Measurements from ENCODE around the gene GMCL1.
"Not testable (repeated sequence)": the region's sequence is repeated elsewhere in the genome, so short reads cannot be mapped to it uniquely, and the experiment has no call there.

The GMCL1 gene

DNA sequence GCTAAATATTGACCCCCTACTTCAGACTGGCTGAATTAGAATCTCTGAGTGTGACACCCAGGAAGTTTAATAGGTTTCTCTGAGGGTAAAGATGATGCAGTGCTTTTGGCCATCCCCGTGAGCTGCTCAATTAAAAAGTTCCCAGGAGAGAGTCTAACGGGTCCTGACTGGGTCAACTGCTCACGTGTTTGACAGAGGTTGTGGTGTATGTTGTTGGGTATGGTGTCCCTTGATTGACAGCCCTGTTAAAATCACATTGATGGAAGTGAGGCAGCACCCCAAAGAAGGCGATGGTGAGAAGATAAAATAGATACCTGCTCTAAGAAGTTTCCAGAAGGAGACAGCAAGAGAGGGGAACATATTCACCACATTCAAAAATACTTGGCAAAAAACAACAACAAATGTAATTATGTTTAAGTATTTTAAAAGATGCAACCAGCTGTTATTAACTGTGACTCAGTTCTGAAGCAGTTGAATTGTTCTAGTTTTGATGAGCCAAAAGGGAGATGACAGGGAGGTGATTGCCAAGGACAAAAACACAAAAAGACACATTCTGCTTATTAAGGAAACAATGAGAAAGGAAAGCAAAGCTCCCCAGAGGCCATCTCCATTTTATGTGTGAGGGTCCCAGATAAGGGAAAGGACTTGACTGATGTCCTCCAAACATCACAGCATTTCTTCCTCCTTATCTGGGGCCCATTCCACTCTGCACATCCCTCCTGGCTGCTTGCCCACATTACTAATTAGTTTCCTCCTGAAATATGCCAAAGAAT lies 11.5 kb upstream of the GMCL1 start:
- no peak for DNase-seq (ENCODE audit: low read depth)
- H3K4me3 ChIP-seq (ENCODE audit: low read depth, low read length), result no peak overlapping the region
- TF ChIP-seq, protein P1, sequence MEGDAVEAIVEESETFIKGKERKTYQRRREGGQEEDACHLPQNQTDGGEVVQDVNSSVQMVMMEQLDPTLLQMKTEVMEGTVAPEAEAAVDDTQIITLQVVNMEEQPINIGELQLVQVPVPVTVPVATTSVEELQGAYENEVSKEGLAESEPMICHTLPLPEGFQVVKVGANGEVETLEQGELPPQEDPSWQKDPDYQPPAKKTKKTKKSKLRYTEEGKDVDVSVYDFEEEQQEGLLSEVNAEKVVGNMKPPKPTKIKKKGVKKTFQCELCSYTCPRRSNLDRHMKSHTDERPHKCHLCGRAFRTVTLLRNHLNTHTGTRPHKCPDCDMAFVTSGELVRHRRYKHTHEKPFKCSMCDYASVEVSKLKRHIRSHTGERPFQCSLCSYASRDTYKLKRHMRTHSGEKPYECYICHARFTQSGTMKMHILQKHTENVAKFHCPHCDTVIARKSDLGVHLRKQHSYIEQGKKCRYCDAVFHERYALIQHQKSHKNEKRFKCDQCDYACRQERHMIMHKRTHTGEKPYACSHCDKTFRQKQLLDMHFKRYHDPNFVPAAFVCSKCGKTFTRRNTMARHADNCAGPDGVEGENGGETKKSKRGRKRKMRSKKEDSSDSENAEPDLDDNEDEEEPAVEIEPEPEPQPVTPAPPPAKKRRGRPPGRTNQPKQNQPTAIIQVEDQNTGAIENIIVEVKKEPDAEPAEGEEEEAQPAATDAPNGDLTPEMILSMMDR (IDR thresholded peaks at IDR 0.05; ENCODE audit: low read depth, low read length, missing control alignments), result no peak

DNA sequence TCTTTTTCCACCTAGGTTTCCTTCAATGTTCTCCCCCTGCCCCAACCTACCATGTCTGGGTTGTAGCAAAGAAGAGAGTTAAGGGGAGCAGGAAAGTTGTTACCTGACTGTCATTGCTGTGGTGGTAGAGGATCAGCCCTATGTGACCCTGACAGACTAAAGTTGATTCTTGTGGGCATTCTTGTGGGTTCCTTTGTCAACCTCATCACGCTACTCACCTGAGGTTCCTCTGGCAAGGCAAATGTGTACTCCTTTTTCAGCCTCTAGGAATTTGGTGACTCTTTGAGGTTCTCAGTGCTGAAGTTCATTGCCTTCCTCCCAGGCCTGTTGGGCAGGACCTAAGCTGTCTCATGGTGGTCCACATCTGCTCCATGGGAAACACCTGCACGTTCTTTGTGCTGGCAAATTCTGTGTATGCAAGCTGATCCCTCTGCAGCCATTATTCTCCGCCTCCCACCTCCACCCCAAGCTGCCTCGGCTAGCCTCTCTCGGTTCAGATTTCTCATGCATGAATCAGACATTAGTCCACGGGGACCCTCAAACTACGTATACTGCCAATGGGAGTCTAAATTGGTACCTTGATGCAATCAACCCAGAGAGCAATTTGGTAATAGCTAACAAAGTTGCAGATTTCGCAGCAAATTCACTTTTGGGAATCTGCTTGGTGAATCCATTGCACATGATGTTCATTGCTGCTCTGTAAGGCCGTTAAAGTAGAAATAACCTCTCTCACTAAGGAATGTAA lies 1.5 kb upstream of the GMCL1 start:
- no peak for DNase-seq (ENCODE audit: low read depth)
- TF ChIP-seq, protein P1 (IDR thresholded peaks at IDR 0.05; ENCODE audit: low read depth, low read length, missing control alignments), result no peak

DNA sequence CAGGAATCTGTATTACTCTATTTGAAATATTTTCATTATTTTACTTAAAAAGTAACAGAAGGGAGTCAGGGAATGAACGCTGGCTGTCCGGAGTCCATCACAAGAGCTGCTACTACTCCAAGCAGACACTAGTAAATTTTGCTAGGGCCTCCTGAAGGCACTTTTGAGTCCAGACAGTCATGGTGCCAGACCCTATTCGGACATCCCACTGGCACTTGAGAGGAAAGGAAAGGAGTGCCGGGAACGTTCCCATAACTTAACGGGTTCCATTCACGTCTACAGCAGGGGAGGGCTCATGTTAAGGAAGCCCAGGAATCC lies 563 bp upstream of the GMCL1 start:
- TF ChIP-seq, protein P1 (IDR thresholded peaks at IDR 0.05; ENCODE audit: low read depth, low read length, missing control alignments), result no peak
- peak overlapping the region; percentile 68 for H3K4me3 ChIP-seq (ENCODE audit: low read depth, low read length)
- DNase-seq (ENCODE audit: low read depth), result no peak

More for the DNA sequence above, 1.5 kb upstream of the GMCL1 start:
- no peak overlapping the region for H3K4me3 ChIP-seq (ENCODE audit: low read depth, low read length)

GRCh38 chr2:69830045-69830905 lies 815 bp downstream of the GMCL1 start:
- DNase-seq (ENCODE audit: low read depth), result no peak
- TF ChIP-seq, protein P1 (IDR thresholded peaks at IDR 0.05; ENCODE audit: low read depth, low read length, missing control alignments), result no peak
- peak overlapping the region; percentile 68 for H3K4me3 ChIP-seq (ENCODE audit: low read depth, low read length)

GRCh38 chr2:69830906-69831241 lies 1.4 kb downstream of the GMCL1 start:
- H3K4me3 ChIP-seq (ENCODE audit: low read depth, low read length), result peak overlapping the region; percentile 68
- not testable (repeated sequence) for DNase-seq (ENCODE audit: low read depth)

DNA sequence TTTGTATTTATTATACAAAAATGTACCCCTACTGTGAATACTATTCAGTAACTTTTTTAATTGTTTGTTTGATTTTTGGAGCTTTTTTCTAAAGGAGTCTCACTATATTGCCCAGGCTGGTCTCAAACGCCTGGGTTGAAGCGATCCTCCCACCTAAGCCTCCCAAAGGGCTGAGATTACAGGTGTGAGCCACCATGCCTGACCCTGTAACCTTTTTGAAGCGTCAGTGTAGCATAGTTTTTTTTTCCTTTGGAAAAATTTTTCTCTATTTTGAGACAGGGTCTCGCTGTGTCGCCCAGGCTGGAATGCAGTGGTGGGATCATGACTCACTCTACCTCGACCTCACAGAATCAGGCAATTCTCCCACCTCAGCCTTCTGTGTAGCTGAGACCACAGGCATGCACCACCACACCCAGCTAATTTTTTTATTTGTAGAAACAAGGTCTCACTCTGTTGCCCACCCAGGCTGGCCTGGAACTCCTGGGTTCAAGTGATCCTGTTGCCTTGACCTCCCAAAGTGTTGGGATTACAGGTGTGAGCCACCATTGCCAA lies 2.0 kb downstream of the GMCL1 start:
- TF ChIP-seq, protein P1 (IDR thresholded peaks at IDR 0.05; ENCODE audit: low read depth, low read length, missing control alignments), result no peak
- no peak for DNase-seq (ENCODE audit: low read depth)
- H3K4me3 ChIP-seq (ENCODE audit: low read depth, low read length), result no peak overlapping the region

DNA sequence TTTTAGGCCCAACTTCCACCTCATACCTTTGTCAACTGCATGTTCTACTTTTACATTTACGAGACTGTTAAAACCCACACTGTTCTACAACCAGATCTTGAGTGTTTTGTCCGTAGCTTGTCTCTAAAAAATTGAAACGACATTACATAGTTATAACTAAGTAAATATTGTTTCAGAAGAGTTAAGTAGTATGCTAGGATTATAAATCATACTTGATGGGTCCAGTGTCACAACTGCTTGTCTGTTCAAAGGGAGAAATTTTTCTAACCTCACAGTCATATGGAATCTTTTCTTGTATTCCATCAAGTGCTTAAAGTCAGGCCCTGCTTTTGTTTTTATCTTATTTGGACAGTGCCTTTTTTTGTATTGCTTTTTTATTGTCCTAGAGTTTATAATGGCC lies 4.3 kb downstream of the GMCL1 start:
- TF ChIP-seq, protein P1 (IDR thresholded peaks at IDR 0.05; ENCODE audit: low read depth, low read length, missing control alignments), result no peak
- DNase-seq (ENCODE audit: low read depth), result no peak
- no peak overlapping the region for H3K4me3 ChIP-seq (ENCODE audit: low read depth, low read length)

Measured in GM12864 (cell line).